GM23338 (cell line): Measurements from ENCODE around the gene CXCR3. TPM values are rescaled to one million over a fixed set of nuclear protein-coding genes. Genes with fewer than 3 reads are reported as not detected.

Experiments
- ATAC-seq: fragments of 200-7000 bp; cut with Tn5 transposase; 3 replicates; pipeline ENCODE4 v1.9.1; 2020
- DNase-seq: peaks from one replicate; pipeline ENCODE4 v3.0.0-alpha.2; 2015; ENCODE audit warnings: low spot score
- H2AFZ ChIP-seq: fragments of 200-600 bp; sonication (generic); 2 replicates; pipeline ENCODE4 v1.8.0; 2016; ENCODE audit warnings: antibody characterized with exemption, mild to moderate bottlenecking, moderate library complexity
- H3F3A ChIP-seq: fragments of 200-600 bp; sonication (generic); replicated peaks from 2 replicates; pipeline ENCODE4 v1.8.0; 2017; ENCODE audit warnings: antibody characterized with exemption, mixed run types, low read depth
- H3K27ac ChIP-seq: fragments of 200-600 bp; sonication (generic); 2 replicates; pipeline ENCODE4 v1.6.1; 2016; ENCODE audit warnings: low read depth
- H3K27me3 ChIP-seq: fragments of 200-600 bp; sonication (generic); 2 replicates; pipeline ENCODE4 v1.8.0; 2016; ENCODE audit warnings: mild to moderate bottlenecking, mixed run types, moderate library complexity; ENCODE audit not compliant: insufficient read depth
- H3K36me3 ChIP-seq: fragments of 200-600 bp; sonication (generic); 2 replicates; pipeline ENCODE4 v1.8.0; 2016; ENCODE audit warnings: mild to moderate bottlenecking; ENCODE audit not compliant: insufficient read depth
- H3K4me1 ChIP-seq: fragments of 200-600 bp; sonication (generic); 2 replicates; pipeline ENCODE4 v1.8.0; 2016; ENCODE audit warnings: mild to moderate bottlenecking, moderate library complexity; ENCODE audit not compliant: insufficient read depth
- H3K4me2 ChIP-seq: fragments of 200-600 bp; sonication (generic); 2 replicates; pipeline ENCODE4 v1.7.1; 2017; ENCODE audit warnings: mixed run types
- H3K4me3 ChIP-seq: fragments of 200-600 bp; sonication (generic); 2 replicates; pipeline ENCODE4 v1.6.1; 2016; ENCODE audit warnings: mixed run types
- H3K79me2 ChIP-seq: fragments of 200-600 bp; sonication (generic); replicated peaks from 2 replicates; pipeline ENCODE4 v1.8.0; 2017; ENCODE audit warnings: mild to moderate bottlenecking; ENCODE audit not compliant: insufficient read depth
- H3K9me2 ChIP-seq: fragments of 200-600 bp; sonication (generic); 2 replicates; pipeline ENCODE4 v1.8.0; 2017; ENCODE audit not compliant: insufficient read depth
- H4K20me1 ChIP-seq: fragments of 200-600 bp; sonication (generic); replicated peaks from 2 replicates; pipeline ENCODE4 v1.8.0; 2017; ENCODE audit warnings: mild to moderate bottlenecking; ENCODE audit not compliant: insufficient read depth
- H3K27ac Mint-ChIP-seq: 2 replicates; pipeline ENCODE4 v1.8.0; 2020; ENCODE audit warnings: inconsistent platforms, mild to moderate bottlenecking, moderate library complexity, mixed read lengths
- H3K27me3 Mint-ChIP-seq: 3 replicates; pipeline ENCODE4 v1.8.0; 2022; ENCODE audit warnings: low read depth, mild to moderate bottlenecking, moderate library complexity, mixed read lengths, inconsistent platforms; ENCODE audit not compliant: insufficient read depth, poor library complexity
- H3K36me3 Mint-ChIP-seq: 3 replicates; pipeline ENCODE4 v1.8.0; 2021; ENCODE audit warnings: low read depth, mild to moderate bottlenecking, inconsistent platforms, moderate library complexity, mixed read lengths
- H3K4me1 Mint-ChIP-seq: 3 replicates; pipeline ENCODE4 v1.8.0; 2020; ENCODE audit warnings: mild to moderate bottlenecking, inconsistent platforms, mixed read lengths
- H3K4me3 Mint-ChIP-seq: 3 replicates; pipeline ENCODE4 v1.8.0; 2021; ENCODE audit warnings: moderate library complexity, mild to moderate bottlenecking, inconsistent platforms, mixed read lengths
- H3K9me3 Mint-ChIP-seq: 3 replicates; pipeline ENCODE4 v1.8.0; 2020; ENCODE audit warnings: moderate library complexity, mild to moderate bottlenecking, inconsistent platforms, mixed read lengths
- CREB1 ChIP-seq: fragments of 250-450 bp; sonication (Bioruptor Pico); IDR thresholded peaks from 2 replicates; pipeline ENCODE4 v1.5.0; 2020; ENCODE audit warnings: low read depth, mild to moderate bottlenecking, moderate library complexity
- CTCF ChIP-seq, 2 experiments: fragments of 200-600 bp in 1 of 2; sonication (generic) in 1 of 2; conservative IDR thresholded peaks; 2 replicates each; pipeline versions ENCODE4 v1.5.1 to v1.6.1; 2016 to 2017; ENCODE audit warnings: antibody characterized with exemption in 2 of 2, low read depth in 2 of 2, mild to moderate bottlenecking in 2 of 2, moderate library complexity in 1 of 2
- EZH2phosphoT487 ChIP-seq: fragments of 200-600 bp; sonication (generic); IDR thresholded peaks from one replicate; pipeline ENCODE4 v1.8.1; 2018; ENCODE audit warnings: antibody characterized with exemption; ENCODE audit not compliant: unreplicated experiment
- JUNB ChIP-seq: IDR thresholded peaks from one replicate; pipeline ENCODE4 v1.6.1; 2016; ENCODE audit warnings: antibody characterized with exemption; ENCODE audit not compliant: unreplicated experiment
- NANOG ChIP-seq: IDR thresholded peaks from 2 replicates; pipeline ENCODE4 v1.6.1; 2016; ENCODE audit warnings: antibody characterized with exemption, borderline replicate concordance
- POLR2AphosphoS5 ChIP-seq: IDR thresholded peaks from 2 replicates; pipeline ENCODE4 v1.6.1; 2016; ENCODE audit warnings: antibody characterized with exemption, low read depth
- REST ChIP-seq: IDR thresholded peaks from one replicate; pipeline ENCODE4 v1.6.1; 2018; ENCODE audit warnings: antibody characterized with exemption; ENCODE audit not compliant: unreplicated experiment
- STAT1 ChIP-seq: IDR thresholded peaks from one replicate; pipeline ENCODE4 v1.6.1; 2016; ENCODE audit warnings: antibody characterized with exemption; ENCODE audit not compliant: unreplicated experiment
- ZNF114 ChIP-seq: fragments of 250-450 bp; sonication (Bioruptor Pico); IDR thresholded peaks from 2 replicates; pipeline ENCODE4 v1.5.0; 2020; ENCODE audit warnings: mild to moderate bottlenecking, moderate library complexity
- ZNF331 ChIP-seq: fragments of 250-450 bp; sonication (Bioruptor Pico); IDR thresholded peaks from 2 replicates; pipeline ENCODE4 v1.5.0; 2020; ENCODE audit warnings: low read depth, mild to moderate bottlenecking, moderate library complexity
- polyA plus RNA-seq: library from polyadenylated mRNA; unstranded; fragments of >200 nt; fragmentation: Nextera tagmentation; extraction: Ambion mirVana; gene quantifications from 2 replicates; pipeline ENCODE4 v1.2.1, GENCODE V29; 2016
- total RNA-seq: library from RNA; depleted of rRNA; stranded (reverse); fragments of >200 nt; shearing (Covaris generic); gene quantifications from 2 replicates; pipeline ENCODE4 v1.2.3, GENCODE V29; 2014

The CXCR3 gene
- total and polyA plus RNA-seq, 2 experiments from 2014 or later = not detected

GRCh38 chrX:71578253-71579135 is 39.8 kb downstream of the CXCR3 start, which contains the start of gene GCNA:
Gene GCNA, plus strand, starts transcription at chrX:71578437. Its CDS starts 2,385 bp downstream, at chrX:71580822.
- DNase-seq (no peak), ATAC-seq (no peak)
- TF ChIP-seq NANOG (no peak), ZNF114 (no peak), JUNB (no peak), REST (no peak)
- Mint-ChIP-seq H3K27me3 (peaks cover 7% of the 10 kb centered on the region), H3K27ac (no peak within 1 kb of the TSS), H3K36me3 (peaks cover 50% of the 10 kb centered on the region), H3K4me3 (no peak within 1 kb of the TSS), H3K9me3 (no peaks in the 10 kb centered on the region), H3K4me1 (peaks cover 5% of the 10 kb centered on the region; the same call in 2 of the 3 replicates)
- Histone ChIP-seq H2AFZ (no peak within 1 kb of the TSS), H3K27me3 (no peaks in the 10 kb centered on the region), H3K4me2 (no peak within 1 kb of the TSS), H3K4me3 (no peak within 1 kb of the TSS), H3K9me2 (no peaks in the 10 kb centered on the region), H3K4me1 (no peaks in the 10 kb centered on the region), H3K79me2 (no peaks in the 10 kb centered on the region), H3F3A (no peaks in the 10 kb centered on the region), H4K20me1 (no peaks in the 10 kb centered on the region), H3K27ac (no peak within 1 kb of the TSS), H3K36me3 (0 out of 2 replicates have a peak, but pooled peaks cover 3% of the 10 kb centered on the region)

GRCh38 chrX:71577682-71578081 is 40.6 kb downstream of the CXCR3 start:
- DNase-seq (no peak), ATAC-seq (no peak)
- Mint-ChIP-seq H3K27ac (no peak overlapping the region), H3K27me3 (peaks cover 7% of the 10 kb centered on the region), H3K4me3 (no peak overlapping the region), H3K9me3 (no peaks in the 10 kb centered on the region), H3K4me1 (peaks cover 5% of the 10 kb centered on the region; the same call in 2 of the 3 replicates), H3K36me3 (peaks cover 57% of the 10 kb centered on the region)
- Histone ChIP-seq H2AFZ (no peak overlapping the region), H3K36me3 (peaks cover 3% of the 10 kb centered on the region; the same call in 1 of the 2 replicates), H4K20me1 (no peaks in the 10 kb centered on the region), H3K4me2 (no peak overlapping the region), H3K27ac (no peak overlapping the region), H3K79me2 (0 out of 2 replicates have a peak, but pooled peaks cover 3% of the 10 kb centered on the region), H3F3A (no peaks in the 10 kb centered on the region), H3K27me3 (no peaks in the 10 kb centered on the region), H3K9me2 (no peaks in the 10 kb centered on the region), H3K4me3 (no peak overlapping the region), H3K4me1 (no peaks in the 10 kb centered on the region)
- TF ChIP-seq ZNF114 = no peak
- no peak for TF ChIP-seq STAT1
- no peak for TF ChIP-seq REST
- no peak for TF ChIP-seq NANOG
- TF ChIP-seq EZH2phosphoT487 = no peak
- TF ChIP-seq JUNB = no peak
- no peak for TF ChIP-seq ZNF331 (CRISPR knock-in tag)
- no peak for TF ChIP-seq POLR2AphosphoS5
- no peak for TF ChIP-seq CREB1
- TF ChIP-seq CTCF (conservative IDR thresholded peaks at IDR 0.05; ENCODE audit: low read depth in 2 of 2) = no peak
